OCI-LY7 (cell line): ENCODE measurements around the gene GP1BA. TPM values are rescaled to one million over a fixed set of nuclear protein-coding genes. Genes with fewer than 3 reads are reported as not detected.

ENCODE experiments used
- BruUV-seq: library from RNA; stranded (reverse); fragments of 400-500 nt; replicated peaks from 2 replicates; lab custom pipeline; 2021; lab: Mats Ljungman, UMichigan
- CTCF ChIA-PET: fragments of 300-600 bp; sonication (Branson Sonifier 250); formaldehyde crosslinking; loops from one replicate; lab custom pipeline; 2022; ENCODE audit warnings: antibody characterized with exemption; ENCODE audit not compliant: unreplicated experiment; lab: Charles Lee
- POLR2A ChIA-PET: fragments of 300-600 bp; sonication (Branson Sonifier 250); formaldehyde crosslinking; loops from one replicate; lab custom pipeline; 2022; ENCODE audit warnings: antibody characterized with exemption; lab: Charles Lee
- DNase-seq: peaks from one replicate; pipeline ENCODE4 v3.0.0-alpha.2; 2015; ENCODE audit warnings: low spot score
- H2AFZ ChIP-seq: fragments of 200-600 bp; sonication (generic), shearing (Covaris generic); 2 replicates; pipeline ENCODE4 v1.6.1; 2014; ENCODE audit warnings: mild to moderate bottlenecking, antibody characterized with exemption, low read length, moderate library complexity
- H3K27ac ChIP-seq: fragments of 200-600 bp; sonication (generic); 2 replicates; pipeline ENCODE4 v1.5.1; 2014; ENCODE audit warnings: mixed run types, low read depth, mild to moderate bottlenecking, moderate library complexity, low read length, inconsistent platforms; ENCODE audit not compliant: poor library complexity, severe bottlenecking
- H3K36me3 ChIP-seq: fragments of 200-600 bp; sonication (generic); 2 replicates; pipeline ENCODE4 v1.6.1; 2014; ENCODE audit warnings: mild to moderate bottlenecking, antibody characterized with exemption, low read length, moderate library complexity, mixed read lengths; ENCODE audit not compliant: insufficient read depth
- H3K4me1 ChIP-seq: fragments of 200-600 bp; sonication (generic); 2 replicates; pipeline ENCODE4 v1.5.1; 2014; ENCODE audit warnings: mild to moderate bottlenecking, low read length; ENCODE audit not compliant: insufficient read depth, poor library complexity, severe bottlenecking
- H3K4me2 ChIP-seq: fragments of 200-600 bp; sonication (generic); 2 replicates; pipeline ENCODE4 v1.6.1; 2014; ENCODE audit warnings: mild to moderate bottlenecking, low read length
- H3K4me3 ChIP-seq: fragments of 200-600 bp; sonication (generic); 2 replicates; pipeline ENCODE4 v1.5.1; 2014; ENCODE audit warnings: mild to moderate bottlenecking, low read depth, low read length; ENCODE audit not compliant: poor library complexity, severe bottlenecking
- H3K79me2 ChIP-seq: fragments of 200-600 bp; sonication (generic); 2 replicates; pipeline ENCODE4 v1.6.1; 2016; ENCODE audit warnings: low read depth, mild to moderate bottlenecking, low read length, moderate library complexity, mixed read lengths; ENCODE audit not compliant: insufficient read depth
- H3K9me2 ChIP-seq: fragments of 200-600 bp; sonication (generic); 2 replicates; pipeline ENCODE4 v1.6.1; 2016; ENCODE audit warnings: mild to moderate bottlenecking, low read length, mixed read lengths; ENCODE audit not compliant: insufficient read depth
- H3K9me3 ChIP-seq: fragments of 200-600 bp; sonication (generic); 2 replicates; pipeline ENCODE4 v1.6.1; 2014; ENCODE audit warnings: mild to moderate bottlenecking, mixed run types, low read length, mixed read lengths
- H4K20me1 ChIP-seq: fragments of 200-600 bp; sonication (generic); 2 replicates; pipeline ENCODE4 v1.6.1; 2014; ENCODE audit warnings: mild to moderate bottlenecking, antibody characterized with exemption, low read length, moderate library complexity, mixed read lengths; ENCODE audit not compliant: insufficient read depth
- EZH2phosphoT487 ChIP-seq: fragments of 200-600 bp; sonication (generic); IDR thresholded peaks from 2 replicates; pipeline ENCODE4 v1.6.1; 2018; ENCODE audit warnings: low read depth, borderline replicate concordance, mild to moderate bottlenecking, mixed run types, antibody characterized with exemption, low read length, moderate library complexity, mixed read lengths
- intact Hi-C: fragments of 100-400 bp; cut with micrococcal nuclease; formaldehyde crosslinking; loops from one replicate; pipeline ENCODE4 v1.10.0; 2022; ENCODE audit not compliant: unreplicated experiment
- total RNA-seq, 2 experiments: library from RNA; depleted of rRNA in 1 of 2; stranded (reverse); fragments of >200 nt in 1 of 2; shearing (Covaris generic) in 1 of 2; gene quantifications; 2 replicates each; pipeline ENCODE4 v1.2.3, GENCODE V29; 2014 to 2022
- TF ChIP-seq, protein P1 (sequence below): fragments of 200-600 bp; sonication (generic); conservative IDR thresholded peaks from 2 replicates; pipeline ENCODE4 v1.5.1; 2014; ENCODE audit warnings: mild to moderate bottlenecking, antibody characterized with exemption, low read length, moderate library complexity, mixed read lengths

GP1BA gene
- total RNA-seq, 2 experiments from 2014 or later, result not detected

DNA sequence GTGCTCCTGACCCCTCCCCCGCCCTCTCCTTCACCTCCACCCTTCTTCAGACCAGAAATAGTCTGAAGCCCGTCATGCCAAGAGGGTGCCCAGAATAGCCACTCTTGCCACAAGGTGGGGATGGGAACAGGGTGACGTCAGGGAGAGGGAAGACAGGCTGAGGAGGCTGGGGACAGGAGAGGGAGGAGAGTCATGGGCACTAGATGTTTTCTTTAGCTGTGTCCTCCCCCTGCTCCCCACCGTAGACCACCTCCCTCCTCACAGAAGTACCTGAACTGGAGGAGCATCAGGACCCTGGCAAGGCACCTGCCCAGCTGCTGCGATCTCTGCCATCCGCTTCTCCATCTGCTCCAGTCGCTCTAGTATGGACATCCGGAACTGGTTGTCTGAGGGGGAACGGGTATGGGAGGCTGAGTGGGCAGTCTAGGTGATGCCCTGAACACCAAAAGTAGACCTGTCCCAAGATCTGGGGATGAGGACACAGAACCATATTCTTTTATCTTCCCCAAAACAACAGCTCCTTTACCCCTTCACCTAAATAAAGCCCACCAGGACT lies 42.1 kb downstream of the GP1BA start:
- BruUV-seq, result no TSS peak
- Histone ChIP-seq H3K9me3 (no peaks in the 10 kb centered on the region), H3K79me2 (no peaks in the 10 kb centered on the region), H3K36me3 (peaks cover 50% of the 10 kb centered on the region), H4K20me1 (no peaks in the 10 kb centered on the region), H3K4me3 (no peak overlapping the region), H3K4me2 (no peak overlapping the region), H2AFZ (no peak overlapping the region), H3K9me2 (no peaks in the 10 kb centered on the region), H3K4me1 (peaks cover 9% of the 10 kb centered on the region), H3K27ac (no peak overlapping the region)
- DNase-seq, result no peak
- CTCF ChIA-PET, result no interaction called here
- POLR2A ChIA-PET, result interaction anchor here (0.5 kb wide), 1 partner anchor 21 kb away, joined by 3 read pairs; no protein-coding TSS in a partner anchor
- intact Hi-C loops, result no loop called here
- TF ChIP-seq EZH2phosphoT487, result no peak
- TF ChIP-seq, protein P1, sequence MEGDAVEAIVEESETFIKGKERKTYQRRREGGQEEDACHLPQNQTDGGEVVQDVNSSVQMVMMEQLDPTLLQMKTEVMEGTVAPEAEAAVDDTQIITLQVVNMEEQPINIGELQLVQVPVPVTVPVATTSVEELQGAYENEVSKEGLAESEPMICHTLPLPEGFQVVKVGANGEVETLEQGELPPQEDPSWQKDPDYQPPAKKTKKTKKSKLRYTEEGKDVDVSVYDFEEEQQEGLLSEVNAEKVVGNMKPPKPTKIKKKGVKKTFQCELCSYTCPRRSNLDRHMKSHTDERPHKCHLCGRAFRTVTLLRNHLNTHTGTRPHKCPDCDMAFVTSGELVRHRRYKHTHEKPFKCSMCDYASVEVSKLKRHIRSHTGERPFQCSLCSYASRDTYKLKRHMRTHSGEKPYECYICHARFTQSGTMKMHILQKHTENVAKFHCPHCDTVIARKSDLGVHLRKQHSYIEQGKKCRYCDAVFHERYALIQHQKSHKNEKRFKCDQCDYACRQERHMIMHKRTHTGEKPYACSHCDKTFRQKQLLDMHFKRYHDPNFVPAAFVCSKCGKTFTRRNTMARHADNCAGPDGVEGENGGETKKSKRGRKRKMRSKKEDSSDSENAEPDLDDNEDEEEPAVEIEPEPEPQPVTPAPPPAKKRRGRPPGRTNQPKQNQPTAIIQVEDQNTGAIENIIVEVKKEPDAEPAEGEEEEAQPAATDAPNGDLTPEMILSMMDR, result no peak

DNA sequence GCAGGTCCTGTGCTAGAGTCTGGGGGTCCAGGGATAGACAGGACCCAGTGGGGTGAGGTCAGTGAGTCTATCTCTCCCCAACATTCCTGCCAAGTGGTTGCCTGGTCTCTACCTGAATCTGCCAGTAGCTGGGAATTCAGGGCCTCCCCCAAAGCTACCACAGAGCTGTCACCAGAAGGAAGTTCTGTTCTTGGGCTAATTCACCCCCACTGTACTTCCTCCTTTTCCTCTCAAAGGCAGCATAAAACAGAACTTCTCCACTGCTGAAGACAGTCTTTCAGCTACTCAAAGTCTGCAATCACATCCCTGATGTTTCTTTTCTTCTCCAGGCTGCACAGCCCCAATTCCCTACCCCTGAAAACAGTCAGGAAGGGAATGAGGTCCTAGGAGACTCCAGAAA lies 46.6 kb downstream of the GP1BA start:
- Histone ChIP-seq H3K27ac (no peak overlapping the region), H3K4me3 (no peak overlapping the region), H4K20me1 (no peaks in the 10 kb centered on the region), H3K9me2 (no peaks in the 10 kb centered on the region), H3K36me3 (peaks cover 62% of the 10 kb centered on the region), H3K4me2 (no peak overlapping the region), H3K9me3 (no peaks in the 10 kb centered on the region), H2AFZ (no peak overlapping the region), H3K79me2 (no peaks in the 10 kb centered on the region), H3K4me1 (peaks cover 26% of the 10 kb centered on the region)
- intact Hi-C loops, result no loop called here
- ChIA-PET CTCF (no interaction called here), POLR2A (interaction anchor here (0.8 to 2.1 kb wide), 2 partner anchors 12 to 632 kb away, joined by 3 to 7 read pairs; partner anchors contain the start of gene SPAG7)
- BruUV-seq, result no TSS peak
- TF ChIP-seq, protein P1, result no peak
- no peak for TF ChIP-seq EZH2phosphoT487
- DNase-seq, result no peak

GRCh38 chr17:4980644-4981216 lies 48.7 kb downstream of the GP1BA start:
- Histone ChIP-seq H3K9me2 (no peaks in the 10 kb centered on the region), H3K36me3 (peaks cover 63% of the 10 kb centered on the region), H2AFZ (no peak overlapping the region), H3K9me3 (no peaks in the 10 kb centered on the region), H3K79me2 (no peaks in the 10 kb centered on the region), H4K20me1 (no peaks in the 10 kb centered on the region), H3K4me3 (no peak overlapping the region), H3K4me1 (peaks cover 28% of the 10 kb centered on the region), H3K4me2 (peak overlapping the region; percentile 49), H3K27ac (no peak overlapping the region)
- TF ChIP-seq EZH2phosphoT487, result no peak
- TF ChIP-seq, protein P1, result peak; percentile 90
- intact Hi-C loops, result loop anchor here (1.0 kb wide), 2 partner anchors 39 to 82 kb away; no protein-coding TSS in a partner anchor
- CTCF ChIA-PET, result no interaction called here
- POLR2A ChIA-PET, result no interaction called here
- peak; percentile 83 for DNase-seq
- BruUV-seq, result no TSS peak
